ENCODE measurements around the gene HSP90AB1.

The HSP90AB1 gene

GRCh38 chr6:44247338-44248302 lies 719 bp downstream of the HSP90AB1 start:
- Histone ChIP-seq H3K4me1 (ENCODE audit: control insufficient read depth, insufficient read depth, low read length) (no peaks in the 10 kb centered on the region), H3K36me3 (ENCODE audit: control insufficient read depth in 2 of 2, insufficient read depth in 1 of 2, low read length in 2 of 2) (peaks cover 27 to 51% of the 10 kb centered on the region in 2 experiments), H3K9me3 (ENCODE audit: control insufficient read depth, insufficient read depth, low read depth, low read length) (no peaks in the 10 kb centered on the region), H3K27ac (ENCODE audit: extremely low read depth, low read depth, low read length) (peak overlapping the region; percentile 71), H3K4me3 (ENCODE audit: low read depth, low read length) (peak overlapping the region; percentile 66)
- POLR2A ChIA-PET = interaction anchor here (0.7 to 5.1 kb wide), 40 partner anchors 8 to 1188 kb away, joined by 3 to 131 read pairs (median 6); partner anchors contain the start of genes AARS2, CDC5L, GTPBP2 and KLC4
- CTCF ChIA-PET = interaction anchor here (0.7 to 5.6 kb wide), 9 partner anchors 9 to 151 kb away, joined by 3 to 70 read pairs (median 5); partner anchors contain the start of gene SLC35B2
- TF ChIP-seq ZNF768 (tag by site-specific recombination; IDR thresholded peaks at IDR 0.05) = no peak
- peak; percentile 75 for TF ChIP-seq ZNF398 (tag by site-specific recombination; IDR thresholded peaks at IDR 0.05)
- TF ChIP-seq REST (tag by site-specific recombination; IDR thresholded peaks at IDR 0.05) = 0 out of 2 replicates have a peak, but pooled peaks have one; percentile 0
- peak; percentile 41; the same call in 1 of the 2 replicates for TF ChIP-seq ZBTB11 (tag by site-specific recombination; conservative IDR thresholded peaks at IDR 0.05; ENCODE audit: low read depth)
- no peak; the same call in 1 of the 2 replicates for TF ChIP-seq ZNF501 (tag by site-specific recombination; IDR thresholded peaks at IDR 0.05)
- TF ChIP-seq SCRT2 (tag by site-specific recombination; IDR thresholded peaks at IDR 0.05) = no peak
- no peak for TF ChIP-seq ZNF248 (tag by site-specific recombination; IDR thresholded peaks at IDR 0.05)
- peak; percentile 52 for TF ChIP-seq SP2 (tag by site-specific recombination; IDR thresholded peaks at IDR 0.05)
- TF ChIP-seq EGR2 (tag by site-specific recombination; IDR thresholded peaks at IDR 0.05; ENCODE audit: low read depth) = peak; percentile 77
- peak; percentile 1; the same call in 1 of the 2 replicates for TF ChIP-seq ZNF239 (tag by site-specific recombination; IDR thresholded peaks at IDR 0.05)
- TF ChIP-seq TRIM28 (IDR thresholded peaks at IDR 0.05; ENCODE audit: borderline replicate concordance, low read length) = no peak
- TF ChIP-seq GLIS1 (tag by site-specific recombination; IDR thresholded peaks at IDR 0.05) = no peak
- TF ChIP-seq ZSCAN18 (tag by site-specific recombination; IDR thresholded peaks at IDR 0.05) = no peak
- TF ChIP-seq ZNF114 (tag by site-specific recombination; IDR thresholded peaks at IDR 0.05) = no peak
- TF ChIP-seq ZNF623 (tag by site-specific recombination; IDR thresholded peaks at IDR 0.05) = no peak
- no peak for TF ChIP-seq ZNF426 (tag by site-specific recombination; IDR thresholded peaks at IDR 0.05)
- TF ChIP-seq SP7 (tag by site-specific recombination; IDR thresholded peaks at IDR 0.05) = peak; percentile 6; the same call in 1 of the 2 replicates
- TF ChIP-seq ZBTB44 (tag by site-specific recombination; IDR thresholded peaks at IDR 0.05) = no peak
- peak; percentile 46 for TF ChIP-seq ZBTB26 (tag by site-specific recombination; optimal IDR thresholded peaks at IDR 0.05)
- TF ChIP-seq HOXD13 (CRISPR knock-in tag; IDR thresholded peaks at IDR 0.05; ENCODE audit: borderline replicate concordance) = no peak
- no peak for TF ChIP-seq KLF9 (tag by site-specific recombination; IDR thresholded peaks at IDR 0.05; ENCODE audit: low read depth)
- TF ChIP-seq ZNF585B (tag by site-specific recombination; IDR thresholded peaks at IDR 0.05) = no peak
